Measurements from ENCODE around the gene GRID2.

The GRID2 gene

DNA sequence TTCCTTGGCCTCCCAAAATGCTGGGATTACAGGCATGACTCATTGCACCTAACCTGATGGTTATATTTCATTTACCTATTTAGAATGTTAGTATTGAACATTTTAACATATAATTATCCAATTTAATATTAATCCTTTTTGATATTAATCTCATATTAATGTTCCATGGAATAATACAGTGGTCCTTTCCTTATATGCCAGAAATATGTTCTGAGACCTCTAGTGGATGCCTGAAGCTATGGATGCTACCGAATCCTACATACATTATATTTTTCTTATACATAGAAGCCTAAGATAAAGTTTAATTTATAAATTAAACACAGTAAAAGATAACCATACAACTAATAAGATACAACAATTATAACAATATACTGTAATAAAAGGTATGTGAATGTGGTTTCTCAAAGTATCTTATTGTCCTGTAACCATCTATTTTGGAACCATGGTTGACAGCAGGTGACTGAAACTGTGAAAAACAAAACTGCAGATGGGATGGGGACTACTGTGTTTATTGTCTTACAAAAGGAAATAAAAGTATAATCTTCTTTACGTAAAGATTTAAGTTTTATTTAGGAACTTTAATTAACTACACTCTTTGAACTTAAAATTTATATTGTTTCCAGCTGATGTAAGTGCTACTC lies 431.4 kb downstream of the GRID2 start:
- no peak for DNase-seq (ENCODE audit: low spot score)

DNA sequence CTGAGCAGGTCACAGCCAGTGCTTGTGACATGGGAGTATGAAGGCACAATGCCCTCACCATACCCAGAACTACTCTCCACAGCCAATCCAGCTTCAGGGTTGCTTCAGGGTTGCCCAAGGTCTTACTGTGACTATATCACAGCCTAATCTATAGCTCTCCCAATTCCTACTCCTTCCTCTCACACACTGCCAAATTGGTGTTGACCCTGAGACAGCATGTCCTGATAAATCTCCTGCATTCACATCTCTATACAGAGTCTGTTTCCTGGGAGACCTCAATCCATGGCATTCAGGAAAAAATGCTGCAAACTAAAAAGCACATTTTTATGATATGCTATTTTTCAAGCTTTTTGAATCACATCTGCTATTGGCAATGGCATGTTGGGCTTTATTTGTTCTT lies 456.7 kb downstream of the GRID2 start:
- DNase-seq (ENCODE audit: low spot score), result no peak

DNA sequence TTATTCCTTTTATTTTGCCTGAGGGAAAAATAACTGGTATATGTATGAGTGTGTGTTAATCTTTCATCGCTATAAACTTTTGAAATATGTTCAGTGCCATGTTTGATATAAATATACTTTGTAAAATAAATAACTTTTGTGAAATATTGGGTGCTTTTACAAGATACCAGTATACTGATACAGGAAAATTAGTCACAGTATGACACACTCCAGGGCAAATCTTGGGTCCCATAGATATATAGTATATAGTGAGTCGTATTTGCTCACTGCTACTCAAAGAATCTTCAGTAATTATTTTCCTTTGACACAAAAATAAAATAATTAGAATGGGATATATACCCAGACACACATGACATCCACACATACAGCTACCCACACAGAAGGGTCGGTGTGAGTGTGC lies 472.3 kb downstream of the GRID2 start:
- no peak for DNase-seq (ENCODE audit: low spot score)

DNA sequence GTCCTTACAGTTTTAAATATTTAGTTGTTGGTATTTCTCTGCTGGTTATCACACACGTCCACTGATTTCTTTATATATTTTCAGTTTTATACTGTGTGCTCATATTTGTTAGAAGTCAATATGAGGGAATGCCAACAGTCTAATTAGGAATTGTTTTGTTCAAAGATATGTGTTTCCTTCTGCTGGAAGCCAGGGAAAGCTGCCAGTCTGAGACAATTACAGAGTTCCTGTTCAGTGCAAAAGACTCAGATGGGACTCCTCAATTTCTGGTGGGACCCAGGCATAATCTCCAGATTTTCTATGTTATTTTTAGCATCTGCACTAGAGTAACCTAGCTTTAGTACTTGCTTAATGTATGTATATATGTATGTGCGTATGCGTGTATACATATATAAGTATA lies 486.0 kb downstream of the GRID2 start:
- no peak for DNase-seq (ENCODE audit: low spot score)

DNA sequence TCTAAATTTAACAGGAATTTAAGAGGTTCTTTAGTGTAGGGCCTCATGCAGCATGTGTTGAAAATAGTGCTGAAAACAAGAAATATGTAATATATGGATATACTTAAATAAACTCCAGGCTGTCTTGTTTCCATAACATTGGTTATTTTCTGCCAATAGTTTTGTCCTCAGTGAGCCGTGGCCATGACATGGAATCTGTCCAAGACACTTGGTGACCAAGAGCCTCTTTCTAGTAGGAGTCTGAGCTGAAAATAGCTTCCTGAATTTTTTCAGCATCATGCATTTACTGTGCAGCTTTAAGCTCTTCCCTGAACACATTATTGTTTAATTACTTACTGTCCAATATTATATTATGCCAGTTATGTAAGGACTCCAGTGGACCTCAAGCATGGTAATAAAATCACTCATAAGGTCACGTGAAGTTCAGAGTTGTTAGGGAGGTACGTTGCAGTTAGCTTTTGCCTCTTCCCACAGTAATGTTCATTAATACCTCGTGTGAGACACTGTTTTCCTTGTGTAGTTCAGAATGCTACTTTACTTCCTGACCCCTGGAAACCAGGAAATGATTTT lies 488.2 kb downstream of the GRID2 start:
- DNase-seq (ENCODE audit: low spot score), result no peak

DNA sequence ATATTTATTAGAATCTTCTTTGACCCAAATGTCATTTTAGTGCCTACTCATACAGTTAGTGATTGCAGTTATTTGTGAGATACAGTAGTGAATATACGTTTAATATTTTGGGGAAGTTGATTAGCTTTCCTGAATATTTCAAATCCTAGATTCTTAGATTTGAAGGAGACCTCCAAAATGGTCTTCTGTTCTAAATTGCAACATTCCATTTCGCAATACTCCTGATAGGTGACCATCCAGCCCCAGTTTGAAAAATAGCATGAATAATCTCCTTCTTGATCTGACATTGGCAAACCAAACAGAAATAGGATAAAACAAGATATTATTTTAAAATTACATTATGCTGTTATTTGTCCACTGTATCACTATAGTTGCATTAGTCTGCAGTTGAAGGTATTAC lies 505.6 kb downstream of the GRID2 start:
- DNase-seq (ENCODE audit: low spot score), result no peak

DNA sequence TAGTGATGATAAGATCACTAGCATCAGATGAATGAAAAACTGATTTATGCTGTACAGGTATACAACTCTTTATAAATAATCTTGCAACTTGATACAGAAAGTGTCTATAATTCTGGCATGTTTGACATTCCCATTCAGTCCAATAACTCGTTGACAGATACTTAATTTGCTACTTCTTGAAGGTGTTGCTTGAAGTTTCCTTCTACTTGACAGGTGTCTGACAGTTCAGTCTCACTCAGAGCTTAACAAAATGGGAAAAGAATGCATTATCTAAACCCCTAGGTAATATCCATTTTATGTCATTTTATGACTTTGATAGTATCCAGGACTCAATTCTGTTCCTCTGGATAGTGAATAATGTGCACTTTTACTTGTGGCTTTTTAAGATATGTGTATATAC lies 508.9 kb downstream of the GRID2 start:
- no peak for DNase-seq (ENCODE audit: low spot score)

DNA sequence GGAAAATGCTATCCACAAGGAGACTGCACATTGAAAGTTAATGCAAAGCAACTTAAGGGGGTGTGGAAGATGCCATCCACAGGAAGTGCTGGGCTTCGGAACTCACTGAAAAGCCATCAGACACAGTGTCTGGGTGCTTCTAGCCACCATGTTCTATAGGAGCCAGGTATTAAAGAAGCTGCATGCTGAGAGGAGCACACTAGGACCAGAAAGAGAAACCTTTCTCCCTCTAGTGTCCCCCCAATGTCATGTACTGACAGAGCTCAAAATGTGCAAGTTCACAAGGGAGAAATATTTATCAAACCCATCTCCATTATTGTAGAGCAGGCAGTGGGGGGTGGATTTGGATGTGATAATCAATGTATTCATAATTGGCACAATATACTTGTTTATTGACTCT lies 510.9 kb downstream of the GRID2 start:
- no peak for DNase-seq (ENCODE audit: low spot score)

DNA sequence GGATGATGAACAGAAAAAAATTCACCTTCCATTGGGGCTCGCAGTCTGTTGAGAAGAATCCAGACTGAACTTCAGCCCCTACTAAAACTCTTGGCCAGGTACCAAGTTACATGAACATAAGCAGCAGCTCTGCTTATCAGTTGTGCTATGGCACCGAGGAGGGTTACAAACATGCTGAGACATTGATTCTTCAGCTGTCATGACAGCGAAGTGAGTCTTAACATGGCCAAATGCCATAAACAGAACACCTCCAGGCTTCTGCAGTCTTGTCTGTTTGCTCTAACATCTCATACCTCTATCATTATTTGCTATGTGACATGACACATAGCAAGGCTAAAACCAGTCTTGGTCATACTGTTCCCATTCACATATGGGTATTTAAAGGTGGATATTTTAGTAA lies 521.5 kb downstream of the GRID2 start:
- DNase-seq (ENCODE audit: low spot score), result no peak

DNA sequence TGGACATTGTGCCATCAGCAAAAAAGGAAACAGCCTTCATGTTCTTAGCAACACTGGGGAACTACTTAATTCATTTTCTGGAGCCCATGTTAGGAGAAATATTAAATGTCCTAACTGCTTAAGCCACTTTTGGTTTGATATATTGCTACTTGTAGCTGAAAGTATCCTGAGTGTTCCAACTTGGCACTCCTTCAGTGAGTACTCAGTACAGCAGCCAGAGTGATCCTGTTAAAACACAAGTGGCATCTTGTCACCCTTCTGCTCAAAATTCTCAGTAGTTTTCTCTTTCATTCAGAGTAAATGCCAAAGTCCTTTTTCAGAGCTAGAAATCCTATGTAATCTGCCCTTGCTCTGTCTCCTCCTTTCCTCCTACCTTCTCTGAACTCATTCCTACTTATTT lies 522.0 kb downstream of the GRID2 start:
- DNase-seq (ENCODE audit: low spot score), result no peak

DNA sequence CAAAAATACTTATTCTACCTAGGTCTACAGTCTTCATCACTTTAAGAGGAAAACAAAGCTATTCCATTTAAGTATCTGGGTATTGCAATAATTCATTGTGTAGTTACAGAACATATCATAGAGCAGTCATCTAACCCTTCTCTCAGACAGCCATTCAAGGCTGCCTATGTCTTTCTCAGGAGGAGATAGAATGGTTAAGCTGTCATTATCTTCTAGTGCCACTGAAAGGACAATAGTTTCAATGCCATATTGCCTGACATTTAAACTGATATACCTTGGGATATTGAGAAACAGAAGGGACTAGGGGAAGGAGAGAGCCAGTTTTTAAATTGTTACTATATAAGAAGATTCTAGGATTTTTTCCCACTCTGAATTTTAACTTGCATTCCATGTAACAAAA lies 527.0 kb downstream of the GRID2 start:
- no peak for DNase-seq (ENCODE audit: low spot score)

DNA sequence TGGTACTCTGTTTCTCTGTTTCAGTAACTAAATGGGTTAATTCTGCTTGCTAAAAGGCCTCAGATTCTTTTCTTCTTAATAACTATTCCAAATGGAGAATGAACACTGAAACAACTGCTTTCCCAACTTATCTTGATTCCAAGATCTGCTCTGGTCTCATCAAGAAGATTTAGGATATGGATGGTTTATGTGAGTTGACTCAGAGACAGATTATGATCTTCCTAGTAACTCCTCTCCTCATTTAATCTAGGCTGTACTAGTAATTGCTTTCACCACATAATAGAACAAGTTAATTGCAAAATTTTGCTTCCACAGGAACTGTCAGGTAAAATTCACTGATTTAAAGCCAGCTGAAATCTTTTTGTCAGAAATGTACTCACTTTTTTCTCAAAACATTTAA lies 537.1 kb downstream of the GRID2 start:
- no peak for DNase-seq (ENCODE audit: low spot score)

DNA sequence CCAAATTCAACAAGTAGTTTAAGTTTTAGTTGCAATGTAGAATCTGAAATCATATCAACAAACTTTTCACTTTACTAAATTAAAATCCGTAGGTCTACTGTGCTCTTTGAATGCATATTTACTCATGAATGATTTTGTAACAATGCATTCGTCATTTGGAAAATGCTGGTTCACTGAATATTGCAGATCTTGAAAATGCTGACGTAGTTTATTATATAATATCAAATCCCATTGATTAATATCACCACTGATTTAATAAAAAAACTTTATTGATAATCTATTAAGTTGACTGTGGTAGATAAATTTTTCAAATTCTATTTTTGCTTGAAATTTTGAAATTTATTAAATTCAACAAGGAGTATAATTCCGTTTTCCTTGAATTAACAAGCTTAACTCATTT lies 540.0 kb downstream of the GRID2 start:
- no peak for DNase-seq (ENCODE audit: low spot score)

DNA sequence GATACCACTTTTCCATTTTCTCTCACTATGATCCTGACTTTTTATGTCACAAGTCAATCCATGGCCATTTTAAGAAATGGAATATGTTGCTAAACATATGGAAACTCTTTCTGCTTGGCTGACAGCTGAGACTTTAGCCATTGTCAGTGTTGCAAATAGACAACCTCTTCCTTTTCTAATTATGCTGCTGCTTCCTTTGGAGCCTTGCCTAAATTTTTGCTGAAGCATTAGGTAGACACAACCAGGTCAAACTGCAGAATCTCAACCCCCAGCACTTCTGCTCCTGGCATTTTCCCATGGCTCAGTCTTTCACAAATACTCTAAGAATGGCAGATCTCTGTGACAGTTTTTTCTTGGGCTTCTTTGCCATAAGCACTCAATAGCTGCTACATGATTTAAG lies 543.3 kb downstream of the GRID2 start:
- DNase-seq (ENCODE audit: low spot score), result no peak

DNA sequence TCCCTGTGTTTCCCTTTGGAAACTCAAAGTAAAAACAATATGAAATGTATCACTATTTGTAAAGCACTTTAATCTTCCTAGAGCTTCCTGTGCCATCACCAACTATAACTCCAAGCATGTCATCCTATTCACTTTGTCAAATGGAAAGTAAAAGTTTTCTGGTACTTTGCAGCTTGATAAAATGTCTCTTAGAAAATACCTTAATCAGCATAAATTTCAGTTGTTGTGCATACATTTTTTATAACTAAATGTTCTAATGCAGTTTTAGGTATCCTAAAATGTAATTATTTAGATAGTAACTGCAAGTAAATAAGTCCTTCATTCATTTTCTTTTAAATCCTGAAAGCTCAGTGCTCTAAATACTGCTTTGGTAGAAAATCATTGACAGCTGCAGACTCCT lies 558.7 kb downstream of the GRID2 start:
- DNase-seq (ENCODE audit: low spot score), result no peak

DNA sequence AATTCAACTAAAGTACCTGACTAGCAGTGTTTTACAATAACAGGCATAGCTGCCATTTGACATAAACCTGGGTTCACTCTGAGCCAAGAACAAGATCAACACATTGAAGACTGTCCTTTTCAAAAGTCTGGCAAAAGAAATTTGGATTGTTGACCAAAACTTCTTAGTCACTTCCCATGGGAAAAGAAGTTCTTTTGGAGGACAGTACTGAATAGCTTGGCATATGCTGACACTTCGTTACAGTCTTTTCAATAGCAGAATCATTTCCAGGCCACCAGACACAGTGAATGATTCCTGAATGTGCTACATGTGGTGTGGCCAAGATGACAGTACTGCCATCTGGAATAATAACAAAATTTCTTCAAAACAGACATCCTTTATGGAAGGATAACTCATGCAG lies 560.3 kb downstream of the GRID2 start:
- DNase-seq (ENCODE audit: low spot score), result no peak

DNA sequence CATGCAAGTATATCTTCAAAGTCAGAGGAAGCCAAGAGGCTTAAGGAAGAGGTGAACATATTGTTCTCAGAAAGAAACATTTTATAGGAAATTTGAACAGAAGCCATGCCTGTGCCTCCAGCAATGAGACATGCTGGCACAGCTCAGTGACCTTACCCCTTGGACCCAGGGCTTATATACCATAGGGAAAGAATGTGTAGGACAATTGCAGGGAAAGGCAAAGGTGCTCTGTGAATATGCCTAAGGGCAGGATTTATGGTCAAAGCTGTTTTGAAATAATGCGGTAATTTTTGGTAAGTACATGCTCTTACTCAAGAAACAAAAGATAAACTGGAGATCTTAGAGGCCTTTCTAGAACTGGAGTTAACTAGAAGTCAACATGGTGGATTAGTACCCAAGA lies 568.8 kb downstream of the GRID2 start:
- no peak for DNase-seq (ENCODE audit: low spot score)

DNA sequence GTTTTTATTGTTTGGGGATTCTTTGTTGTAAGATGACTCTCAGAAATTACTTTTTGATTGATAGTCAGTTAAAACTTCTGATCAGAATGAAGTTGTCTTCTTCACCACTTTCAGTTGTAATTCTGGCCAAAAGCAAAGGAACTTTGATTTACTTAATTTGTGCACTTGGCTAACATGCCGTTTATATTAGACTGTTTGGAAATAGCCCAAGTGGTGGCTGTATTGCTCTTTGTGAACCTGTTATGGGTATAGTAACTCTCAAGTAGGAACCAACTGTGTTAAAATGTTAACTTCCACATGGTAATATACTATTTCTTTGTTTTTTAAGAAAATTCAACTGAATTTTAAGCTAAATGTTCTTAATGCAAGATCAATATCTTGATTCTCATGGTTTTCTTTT lies 581.9 kb downstream of the GRID2 start:
- no peak for DNase-seq (ENCODE audit: low spot score)

DNA sequence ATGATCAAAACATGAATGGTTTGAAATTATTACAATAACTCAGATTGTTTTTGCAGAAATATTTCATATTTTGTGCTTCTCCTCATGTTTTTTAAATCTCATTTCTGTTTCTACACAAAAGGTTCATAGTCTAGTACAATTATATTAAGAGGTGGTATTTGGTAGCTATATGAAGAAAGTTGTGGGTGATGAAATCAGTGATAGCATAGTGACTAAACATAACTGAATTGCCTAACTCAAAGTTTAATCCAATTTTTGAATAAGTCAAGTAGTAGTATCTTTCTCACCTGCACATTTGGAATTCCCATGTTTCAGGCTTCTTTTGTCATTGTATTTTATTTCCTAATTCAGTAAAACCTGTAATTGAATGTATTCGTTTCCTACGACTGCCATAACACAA lies 648.7 kb downstream of the GRID2 start:
- DNase-seq (ENCODE audit: low spot score), result no peak

DNA sequence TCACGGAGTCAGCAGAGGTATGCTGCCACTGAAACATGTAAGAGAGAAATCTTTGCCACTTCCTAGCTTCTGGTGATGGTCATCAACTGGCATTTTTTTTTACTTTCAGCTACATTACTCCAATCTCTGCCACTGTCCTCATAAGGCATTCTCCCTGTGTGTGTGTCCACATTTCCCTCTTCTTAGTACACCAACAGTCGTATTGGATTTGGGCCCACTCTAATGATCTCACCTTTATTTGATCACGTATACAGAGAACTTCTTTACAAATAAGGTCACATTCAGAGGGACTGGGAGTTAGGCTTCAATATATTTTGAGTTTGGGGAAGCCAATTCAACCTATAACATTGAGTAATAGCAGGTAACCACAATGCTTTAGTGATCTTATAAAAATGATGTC lies 649.1 kb downstream of the GRID2 start:
- DNase-seq (ENCODE audit: low spot score), result no peak

DNA sequence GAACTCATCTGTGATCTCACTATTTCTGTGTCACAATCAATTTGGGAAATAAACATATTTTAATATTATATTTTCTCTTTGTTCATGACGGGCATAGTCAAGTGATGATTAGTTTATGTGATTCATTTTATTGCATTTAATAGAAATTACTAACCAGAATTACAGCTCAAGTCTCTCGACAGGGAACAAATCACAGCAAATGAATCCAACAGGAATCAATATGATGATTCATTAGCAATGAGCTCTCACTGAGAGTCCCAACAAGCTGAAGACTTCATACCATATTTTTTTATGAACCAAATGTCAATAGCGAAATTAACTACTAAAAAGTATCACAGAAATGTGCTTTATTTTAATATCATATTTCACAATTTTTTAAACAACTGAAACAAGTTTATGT lies 649.7 kb downstream of the GRID2 start:
- DNase-seq (ENCODE audit: low spot score), result no peak

DNA sequence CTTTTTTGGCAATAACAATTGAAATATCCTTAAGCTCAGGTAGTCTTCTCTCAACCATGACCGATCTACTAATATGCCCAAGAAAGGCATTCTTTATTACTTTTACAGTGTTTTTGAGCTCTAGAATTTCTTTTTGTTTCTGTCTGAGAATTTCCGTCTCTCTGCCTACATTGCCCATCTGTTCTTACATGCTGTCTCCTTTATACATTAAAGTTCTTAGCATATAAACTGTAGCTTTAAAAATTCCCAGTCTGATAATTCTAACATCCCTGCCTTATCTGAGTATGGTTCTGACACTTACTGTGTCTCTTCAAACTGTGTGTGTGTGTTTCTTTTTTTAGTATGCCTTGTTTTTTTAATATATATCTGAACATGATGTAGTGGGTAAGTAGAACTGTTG lies 658.1 kb downstream of the GRID2 start:
- no peak for DNase-seq (ENCODE audit: low spot score)

DNA sequence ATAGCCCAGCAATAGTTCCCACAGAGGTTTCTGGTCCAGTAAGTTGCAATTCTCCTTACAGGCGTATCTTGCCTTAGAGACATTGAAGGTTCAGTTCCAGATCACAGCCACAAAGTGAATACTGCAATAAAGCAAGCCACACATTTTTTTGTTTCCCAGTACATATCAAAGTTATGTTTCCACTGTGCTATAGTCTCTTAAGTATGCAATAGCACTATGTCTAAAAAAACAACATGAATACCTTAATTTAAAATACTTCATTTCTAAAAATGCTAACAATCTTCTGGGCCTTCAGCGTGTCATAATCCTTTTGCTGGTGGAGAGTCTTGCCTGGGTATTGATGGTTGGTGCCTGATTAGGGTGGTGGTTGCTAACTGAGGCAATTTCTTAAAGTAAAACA lies 659.1 kb downstream of the GRID2 start:
- DNase-seq (ENCODE audit: low spot score), result no peak

DNA sequence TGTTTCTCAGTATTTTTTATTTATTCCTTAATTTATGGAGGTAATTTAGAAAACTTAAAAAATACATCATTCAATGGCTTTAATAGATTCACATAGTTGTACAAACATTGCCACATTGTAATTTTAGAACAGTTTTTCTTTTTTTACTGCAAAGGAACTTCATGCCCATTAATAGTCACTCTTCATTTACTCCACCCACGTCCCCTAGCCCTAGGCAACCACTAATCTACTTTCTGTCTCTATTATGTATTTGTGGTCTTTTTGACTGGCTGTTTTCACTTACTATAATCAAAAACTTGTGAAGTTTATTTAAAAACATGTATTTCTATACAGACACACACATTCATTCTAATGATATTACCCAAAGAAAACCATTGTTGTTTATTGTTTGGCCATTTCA lies 664.8 kb downstream of the GRID2 start:
- DNase-seq (ENCODE audit: low spot score), result no peak

DNA sequence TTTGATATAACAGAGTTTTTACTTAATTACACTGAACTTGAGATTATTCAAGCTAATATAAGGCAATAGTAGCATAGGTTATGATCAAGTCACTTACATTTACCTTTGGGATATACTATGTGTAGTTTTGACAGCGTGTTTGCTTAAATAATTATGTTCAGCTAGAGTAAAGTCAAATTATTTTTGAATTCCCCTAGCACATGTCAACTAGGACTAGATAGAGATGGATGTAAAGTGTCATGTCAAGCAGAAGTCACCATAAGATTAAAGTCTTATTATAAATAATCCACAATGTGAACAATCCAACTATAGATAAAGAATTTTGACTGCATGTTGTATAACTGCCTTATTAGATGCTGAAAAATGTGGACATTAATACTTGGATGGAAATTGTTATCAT lies 665.2 kb downstream of the GRID2 start:
- DNase-seq (ENCODE audit: low spot score), result no peak
